Measurements from ENCODE around the gene MAP3K5.

DNA sequence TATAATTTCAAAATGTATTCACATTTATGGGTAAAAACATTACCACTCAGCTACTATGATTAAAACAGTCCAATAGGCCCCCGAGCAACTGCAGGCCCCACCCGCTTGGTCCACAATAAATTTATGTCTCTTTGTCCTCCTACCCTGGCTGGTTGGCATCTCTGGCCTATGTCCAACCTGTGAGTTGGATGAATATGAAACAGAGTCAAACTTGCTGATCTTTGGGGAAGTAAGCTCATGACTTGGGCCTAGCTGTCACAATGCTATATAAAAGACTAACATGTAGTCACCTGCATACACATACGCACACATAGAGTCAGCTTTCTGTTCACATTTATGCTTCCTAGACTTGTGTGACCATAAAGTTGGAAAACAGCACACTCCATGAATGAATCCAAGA, 262.6 kb downstream of the MAP3K5 start:
- TF ChIP-seq, protein P1, sequence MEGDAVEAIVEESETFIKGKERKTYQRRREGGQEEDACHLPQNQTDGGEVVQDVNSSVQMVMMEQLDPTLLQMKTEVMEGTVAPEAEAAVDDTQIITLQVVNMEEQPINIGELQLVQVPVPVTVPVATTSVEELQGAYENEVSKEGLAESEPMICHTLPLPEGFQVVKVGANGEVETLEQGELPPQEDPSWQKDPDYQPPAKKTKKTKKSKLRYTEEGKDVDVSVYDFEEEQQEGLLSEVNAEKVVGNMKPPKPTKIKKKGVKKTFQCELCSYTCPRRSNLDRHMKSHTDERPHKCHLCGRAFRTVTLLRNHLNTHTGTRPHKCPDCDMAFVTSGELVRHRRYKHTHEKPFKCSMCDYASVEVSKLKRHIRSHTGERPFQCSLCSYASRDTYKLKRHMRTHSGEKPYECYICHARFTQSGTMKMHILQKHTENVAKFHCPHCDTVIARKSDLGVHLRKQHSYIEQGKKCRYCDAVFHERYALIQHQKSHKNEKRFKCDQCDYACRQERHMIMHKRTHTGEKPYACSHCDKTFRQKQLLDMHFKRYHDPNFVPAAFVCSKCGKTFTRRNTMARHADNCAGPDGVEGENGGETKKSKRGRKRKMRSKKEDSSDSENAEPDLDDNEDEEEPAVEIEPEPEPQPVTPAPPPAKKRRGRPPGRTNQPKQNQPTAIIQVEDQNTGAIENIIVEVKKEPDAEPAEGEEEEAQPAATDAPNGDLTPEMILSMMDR (IDR thresholded peaks at IDR 0.05): no peak
- TF ChIP-seq SIN3A (IDR thresholded peaks at IDR 0.05; ENCODE audit: borderline replicate concordance, insufficient read depth, low read depth, low read length): no peak

Measured in Panc1 (cell line).